Measurements from ENCODE around the gene TRAP1. TPM values are rescaled to one million over a fixed set of nuclear protein-coding genes. Genes with fewer than 3 reads are reported as not detected.

The TRAP1 gene
- total RNA-seq, 1 experiment from 2014 or later, result 173 TPM

DNA sequence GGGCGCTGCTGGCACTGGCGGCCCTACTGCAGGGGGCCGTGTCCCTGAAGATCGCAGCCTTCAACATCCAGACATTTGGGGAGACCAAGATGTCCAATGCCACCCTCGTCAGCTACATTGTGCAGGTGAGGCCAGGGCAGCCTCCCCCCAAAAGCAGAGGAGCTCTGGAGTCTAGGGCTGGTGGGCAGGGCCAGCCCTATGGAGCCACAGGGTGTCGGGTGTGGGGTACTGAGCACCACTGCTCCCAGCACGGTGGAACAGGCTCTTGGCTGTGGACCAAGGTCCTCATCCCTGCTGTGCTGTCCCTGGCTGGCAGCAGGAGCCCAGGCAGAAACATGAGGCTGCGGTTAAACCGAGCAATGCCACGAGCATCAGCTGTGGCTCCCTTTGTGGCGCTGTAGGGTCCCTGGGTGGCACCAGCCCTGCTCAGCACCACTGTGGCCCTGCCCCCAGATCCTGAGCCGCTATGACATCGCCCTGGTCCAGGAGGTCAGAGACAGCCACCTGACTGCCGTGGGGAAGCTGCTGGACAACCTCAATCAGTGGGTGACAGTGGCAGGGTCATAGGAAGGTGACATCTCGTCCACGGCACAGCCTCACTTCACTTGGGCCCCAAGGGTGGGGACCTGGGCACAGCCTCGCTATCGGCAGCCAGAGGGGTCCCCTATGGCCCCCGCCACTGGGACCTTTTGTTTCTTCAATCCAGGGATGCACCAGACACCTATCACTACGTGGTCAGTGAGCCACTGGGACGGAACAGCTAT, 61.7 kb downstream of the TRAP1 start:
- Mint-ChIP-seq H3K9me3 (ENCODE audit: unreplicated experiment) (no peaks in the 10 kb centered on the region), H3K4me3 (ENCODE audit: unreplicated experiment) (peak overlapping the region; percentile 64), H3K27ac (ENCODE audit: unreplicated experiment) (peak overlapping the region; percentile 92), H3K36me3 (ENCODE audit: insufficient read depth, unreplicated experiment) (peaks cover 89% of the 10 kb centered on the region), H3K4me1 (ENCODE audit: low read depth, unreplicated experiment) (peaks cover 19% of the 10 kb centered on the region), H3K27me3 (ENCODE audit: insufficient read depth, unreplicated experiment) (no peaks in the 10 kb centered on the region)
- BruUV-seq (replicated peaks), result no TSS peak
- H3K36me3 ChIP-seq (ENCODE audit: control insufficient read depth, insufficient read depth, low read length), result peaks cover 8% of the 10 kb centered on the region
- H3K9me3 ChIP-seq, result no peaks in the 10 kb centered on the region
- peak in 1 of 2 experiments; percentile 36 for DNase-seq
- ChIA-PET CTCF (interaction anchor here (0.5 to 2.5 kb wide), 2 partner anchors 13 to 253 kb away, joined by 3 to 11 read pairs; no protein-coding TSS in a partner anchor), POLR2A (interaction anchor here (0.5 kb wide), 1 partner anchor 617 kb away, joined by 6 read pairs; the partner anchor contains the start of gene TFAP4)
- intact Hi-C loops (cut with micrococcal nuclease; ENCODE audit: unreplicated experiment), result no loop called here
- TF ChIP-seq, protein P1, sequence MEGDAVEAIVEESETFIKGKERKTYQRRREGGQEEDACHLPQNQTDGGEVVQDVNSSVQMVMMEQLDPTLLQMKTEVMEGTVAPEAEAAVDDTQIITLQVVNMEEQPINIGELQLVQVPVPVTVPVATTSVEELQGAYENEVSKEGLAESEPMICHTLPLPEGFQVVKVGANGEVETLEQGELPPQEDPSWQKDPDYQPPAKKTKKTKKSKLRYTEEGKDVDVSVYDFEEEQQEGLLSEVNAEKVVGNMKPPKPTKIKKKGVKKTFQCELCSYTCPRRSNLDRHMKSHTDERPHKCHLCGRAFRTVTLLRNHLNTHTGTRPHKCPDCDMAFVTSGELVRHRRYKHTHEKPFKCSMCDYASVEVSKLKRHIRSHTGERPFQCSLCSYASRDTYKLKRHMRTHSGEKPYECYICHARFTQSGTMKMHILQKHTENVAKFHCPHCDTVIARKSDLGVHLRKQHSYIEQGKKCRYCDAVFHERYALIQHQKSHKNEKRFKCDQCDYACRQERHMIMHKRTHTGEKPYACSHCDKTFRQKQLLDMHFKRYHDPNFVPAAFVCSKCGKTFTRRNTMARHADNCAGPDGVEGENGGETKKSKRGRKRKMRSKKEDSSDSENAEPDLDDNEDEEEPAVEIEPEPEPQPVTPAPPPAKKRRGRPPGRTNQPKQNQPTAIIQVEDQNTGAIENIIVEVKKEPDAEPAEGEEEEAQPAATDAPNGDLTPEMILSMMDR (IDR thresholded peaks at IDR 0.05; ENCODE audit: insufficient read depth in 1 of 2, low read depth in 1 of 2, low read length in 1 of 2, severe bottlenecking in 1 of 2, unreplicated experiment in 1 of 2), result no peak
- peaks cover 25% of the 10 kb centered on the region for H3K4me1 ChIP-seq
- no peaks in the 10 kb centered on the region for H3K27me3 ChIP-seq (replicated peaks; ENCODE audit: control insufficient read depth, insufficient read depth, low read length)
- H3K4me3 ChIP-seq (ENCODE audit: low read depth, low read length), result peak overlapping the region; percentile 39

DNA sequence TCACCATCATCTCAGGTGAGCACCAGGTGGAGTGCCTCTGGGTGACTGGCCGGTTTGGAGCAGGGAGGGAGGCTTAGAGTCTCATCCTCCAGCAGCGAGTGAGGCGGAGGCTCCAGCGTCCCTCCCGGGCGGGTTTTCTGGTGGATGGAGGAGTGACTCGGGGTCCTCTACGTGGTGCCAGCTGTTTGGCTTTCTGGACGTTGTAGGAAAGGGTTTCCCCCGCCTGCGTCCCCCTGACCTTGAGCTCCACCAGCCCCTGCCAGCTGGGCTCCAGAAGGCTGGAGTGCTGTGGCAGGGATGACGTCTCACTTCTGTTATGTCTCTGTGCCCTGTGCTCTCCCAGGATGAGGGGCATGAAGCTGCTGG, 62.3 kb downstream of the TRAP1 start:
- H3K9me3 Mint-ChIP-seq (ENCODE audit: unreplicated experiment), result no peaks in the 10 kb centered on the region
- H3K4me3 ChIP-seq (ENCODE audit: low read depth, low read length), result peak overlapping the region; percentile 39
- ChIA-PET CTCF (interaction anchor here (2.5 kb wide), 1 partner anchor 12 kb away, joined by 11 read pairs; no protein-coding TSS in a partner anchor), POLR2A (no interaction called here)
- TF ChIP-seq, protein P1 (IDR thresholded peaks at IDR 0.05; ENCODE audit: insufficient read depth in 1 of 2, low read depth in 1 of 2, low read length in 1 of 2, severe bottlenecking in 1 of 2, unreplicated experiment in 1 of 2), result no peak
- BruUV-seq (replicated peaks), result TSS peak; percentile 53
- no peaks in the 10 kb centered on the region for H3K9me3 ChIP-seq
- peaks cover 85% of the 10 kb centered on the region for H3K36me3 Mint-ChIP-seq (ENCODE audit: insufficient read depth, unreplicated experiment)
- peaks cover 25% of the 10 kb centered on the region for H3K4me1 ChIP-seq
- intact Hi-C loops (cut with micrococcal nuclease; ENCODE audit: unreplicated experiment), result no loop called here
- H3K27me3 Mint-ChIP-seq (ENCODE audit: insufficient read depth, unreplicated experiment), result no peaks in the 10 kb centered on the region
- H3K36me3 ChIP-seq (ENCODE audit: control insufficient read depth, insufficient read depth, low read length), result peaks cover 8% of the 10 kb centered on the region
- peak in 1 of 2 experiments; percentile 44 for DNase-seq
- no peaks in the 10 kb centered on the region for H3K27me3 ChIP-seq (replicated peaks; ENCODE audit: control insufficient read depth, insufficient read depth, low read length)
- H3K4me3 Mint-ChIP-seq (ENCODE audit: unreplicated experiment), result peak overlapping the region; percentile 64
- peaks cover 19% of the 10 kb centered on the region for H3K4me1 Mint-ChIP-seq (ENCODE audit: low read depth, unreplicated experiment)
- H3K27ac Mint-ChIP-seq (ENCODE audit: unreplicated experiment), result peak overlapping the region; percentile 92

DNA sequence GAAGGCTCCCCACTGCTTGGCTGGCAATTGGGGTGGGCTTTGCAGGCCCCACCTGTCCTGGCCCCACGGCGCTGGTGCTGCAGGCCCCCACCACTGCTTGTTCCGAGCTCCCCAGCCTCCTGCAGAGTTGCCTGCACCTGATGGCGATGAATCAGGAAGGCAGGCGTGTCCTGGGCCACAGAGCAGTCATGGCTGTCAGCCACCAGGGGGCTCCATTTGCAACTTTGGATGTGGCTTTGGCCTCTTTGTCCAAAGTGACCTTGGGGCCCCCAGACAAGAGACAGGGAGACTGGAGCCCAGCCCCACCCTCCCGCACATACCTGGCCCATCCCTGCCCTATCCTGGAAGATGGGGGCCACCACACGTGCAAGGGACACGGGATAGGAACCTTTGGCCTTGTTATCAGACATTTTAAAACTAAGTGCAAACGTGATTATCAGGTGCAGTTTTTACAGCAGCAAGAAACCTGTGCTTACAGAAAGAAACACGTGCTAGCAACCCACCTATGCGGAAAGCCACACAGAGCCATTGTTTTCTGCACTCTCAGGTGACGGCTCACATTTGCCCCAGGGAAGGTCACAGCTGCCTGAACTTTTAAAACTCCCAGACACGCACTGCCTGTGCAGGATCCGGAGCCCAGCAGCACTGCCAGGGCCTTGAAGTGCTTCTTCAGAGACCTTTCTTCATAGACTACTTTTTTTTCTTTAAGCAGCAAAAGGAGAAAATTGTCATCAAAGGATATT, 62.9 kb downstream of the TRAP1 start, which contains the start of gene DNASE1:
Gene DNASE1 (plus strand): TSS at position 443 of the 743 bp plus-strand sequence. CDS start 683 bp downstream, outside the sequence.
- Mint-ChIP-seq H3K9me3 (ENCODE audit: unreplicated experiment) (no peaks in the 10 kb centered on the region), H3K27me3 (ENCODE audit: insufficient read depth, unreplicated experiment) (no peaks in the 10 kb centered on the region), H3K27ac (ENCODE audit: unreplicated experiment) (peak within 1 kb of the TSS; percentile 92), H3K4me3 (ENCODE audit: unreplicated experiment) (peak within 1 kb of the TSS; percentile 64), H3K4me1 (ENCODE audit: low read depth, unreplicated experiment) (peaks cover 19% of the 10 kb centered on the region), H3K36me3 (ENCODE audit: insufficient read depth, unreplicated experiment) (peaks cover 79% of the 10 kb centered on the region)
- peak; percentile 94 to 98 for DNase-seq
- ChIA-PET CTCF (interaction anchor here (2.5 kb wide), 1 partner anchor 11 kb away, joined by 11 read pairs; no protein-coding TSS in a partner anchor), POLR2A (no interaction called here)
- TF ChIP-seq, protein P1 (IDR thresholded peaks at IDR 0.05; ENCODE audit: insufficient read depth in 1 of 2, low read depth in 1 of 2, low read length in 1 of 2, severe bottlenecking in 1 of 2, unreplicated experiment in 1 of 2), result peak; percentile 74 to 88
- H3K36me3 ChIP-seq (ENCODE audit: control insufficient read depth, insufficient read depth, low read length), result peaks cover 8% of the 10 kb centered on the region
- H3K27me3 ChIP-seq (replicated peaks; ENCODE audit: control insufficient read depth, insufficient read depth, low read length), result no peaks in the 10 kb centered on the region
- no TSS peak for BruUV-seq (replicated peaks)
- intact Hi-C loops (cut with micrococcal nuclease; ENCODE audit: unreplicated experiment), result loop anchor here (1.0 kb wide), 1 partner anchor 8 kb away; no protein-coding TSS in a partner anchor
- H3K4me3 ChIP-seq (ENCODE audit: low read depth, low read length), result peak within 1 kb of the TSS; percentile 39
- H3K9me3 ChIP-seq, result no peaks in the 10 kb centered on the region
- H3K4me1 ChIP-seq, result peaks cover 25% of the 10 kb centered on the region
